Measurements from ENCODE around the gene AP4M1.

The AP4M1 gene

DNA sequence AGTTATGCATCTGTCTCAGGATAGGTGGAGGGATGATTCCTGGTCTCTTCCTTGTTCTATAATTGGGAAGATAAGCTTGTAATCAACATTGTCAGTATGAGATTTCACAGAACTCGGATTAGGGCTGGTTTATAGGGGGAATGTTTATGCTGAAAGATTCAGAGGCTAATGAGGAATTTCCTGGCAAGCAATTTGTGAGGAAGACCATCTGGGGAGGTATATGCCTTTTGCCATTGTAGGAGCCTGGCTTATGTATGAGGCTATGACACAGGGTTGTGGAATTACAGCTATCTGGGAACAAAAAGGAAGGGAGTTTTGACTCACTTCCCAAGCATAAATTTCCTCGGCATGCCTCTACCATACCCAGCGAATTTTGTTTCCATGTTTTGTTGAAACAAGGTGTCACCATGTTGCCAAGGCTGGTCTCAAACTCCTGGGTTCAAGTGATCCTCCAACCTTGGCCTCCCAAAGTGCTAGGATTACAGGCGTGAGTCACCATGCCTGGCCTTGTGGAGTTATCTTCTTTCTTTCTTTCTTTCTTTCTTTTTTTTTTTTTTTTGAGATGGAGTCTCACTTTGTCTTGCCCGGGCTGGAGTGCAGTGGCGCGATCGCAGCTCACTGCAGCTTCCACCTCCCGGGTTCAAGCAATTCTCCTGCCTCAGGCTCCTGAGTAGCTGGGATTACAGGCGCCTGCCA is 14.2 kb upstream of the AP4M1 start:
- FAIRE-seq: no peak

DNA sequence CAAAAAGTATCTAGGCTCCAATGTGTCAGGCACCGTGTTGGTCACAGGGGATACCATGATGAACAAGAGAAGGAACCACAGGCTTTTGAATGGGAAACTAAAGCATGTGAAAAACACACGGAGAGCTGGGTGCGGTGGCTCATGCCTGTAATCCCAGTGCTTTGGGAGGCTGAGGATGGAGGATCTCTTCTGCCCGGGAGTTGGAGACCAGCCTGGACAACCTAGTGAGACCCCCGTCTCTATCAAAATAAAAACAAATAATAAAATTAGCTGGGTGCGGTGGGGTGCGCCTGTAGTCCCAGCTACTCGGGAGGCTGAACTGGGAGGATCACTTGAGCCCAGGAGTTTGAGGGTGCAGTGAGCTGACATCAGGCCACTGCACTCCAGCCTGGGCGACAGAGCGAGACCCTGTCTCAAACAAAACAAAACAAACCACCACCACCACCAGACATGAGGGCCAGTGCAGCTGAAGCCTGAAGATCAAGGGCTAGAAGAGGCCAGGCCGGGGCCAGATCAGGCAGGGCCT is 13.3 kb upstream of the AP4M1 start:
- FAIRE-seq: no peak

DNA sequence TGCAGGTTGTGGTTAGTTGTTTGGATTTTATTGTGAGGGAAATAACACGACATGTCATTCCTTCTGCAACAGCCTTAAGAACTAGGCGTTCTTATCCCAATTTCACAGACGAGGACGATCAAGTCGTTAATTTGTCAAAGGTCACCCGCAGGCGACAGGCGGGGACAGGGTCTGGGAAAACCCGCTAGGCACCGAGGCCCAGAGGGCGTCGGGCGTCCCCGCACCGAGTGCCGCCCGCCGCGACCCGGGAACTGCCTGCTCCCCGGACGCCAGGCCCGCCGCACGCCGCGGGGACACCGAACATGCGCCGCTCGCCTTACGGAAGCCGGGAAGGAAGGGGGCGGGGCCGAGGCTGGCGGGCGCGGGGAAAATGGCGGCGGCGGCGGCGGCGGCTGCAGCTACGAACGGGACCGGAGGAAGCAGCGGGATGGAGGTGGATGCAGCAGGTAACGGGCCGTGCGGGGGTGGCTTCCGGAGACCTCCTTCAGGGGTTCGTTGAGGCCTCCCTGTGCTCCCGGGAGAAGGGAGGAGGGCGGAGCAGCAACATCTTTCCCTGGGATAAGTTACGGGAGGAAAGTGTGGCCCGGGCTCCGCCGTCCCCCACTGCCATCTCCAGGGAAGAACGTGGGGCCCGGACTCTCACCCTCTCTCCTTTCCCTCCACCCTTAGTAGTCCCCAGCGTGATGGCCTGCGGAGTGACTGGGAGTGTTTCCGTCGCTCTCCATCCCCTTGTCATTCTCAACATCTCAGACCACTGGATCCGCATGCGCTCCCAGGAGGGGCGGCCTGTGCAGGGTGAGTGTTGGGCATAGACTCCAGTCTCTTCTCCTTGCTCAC is 12.6 kb upstream of the AP4M1 start, which contains the start of gene COPS6:
COPS6 (plus strand) TSS at position 349 of the 837 bp plus-strand sequence; CDS start at position 371, 22 bp downstream.
- FAIRE-seq: no peak

DNA sequence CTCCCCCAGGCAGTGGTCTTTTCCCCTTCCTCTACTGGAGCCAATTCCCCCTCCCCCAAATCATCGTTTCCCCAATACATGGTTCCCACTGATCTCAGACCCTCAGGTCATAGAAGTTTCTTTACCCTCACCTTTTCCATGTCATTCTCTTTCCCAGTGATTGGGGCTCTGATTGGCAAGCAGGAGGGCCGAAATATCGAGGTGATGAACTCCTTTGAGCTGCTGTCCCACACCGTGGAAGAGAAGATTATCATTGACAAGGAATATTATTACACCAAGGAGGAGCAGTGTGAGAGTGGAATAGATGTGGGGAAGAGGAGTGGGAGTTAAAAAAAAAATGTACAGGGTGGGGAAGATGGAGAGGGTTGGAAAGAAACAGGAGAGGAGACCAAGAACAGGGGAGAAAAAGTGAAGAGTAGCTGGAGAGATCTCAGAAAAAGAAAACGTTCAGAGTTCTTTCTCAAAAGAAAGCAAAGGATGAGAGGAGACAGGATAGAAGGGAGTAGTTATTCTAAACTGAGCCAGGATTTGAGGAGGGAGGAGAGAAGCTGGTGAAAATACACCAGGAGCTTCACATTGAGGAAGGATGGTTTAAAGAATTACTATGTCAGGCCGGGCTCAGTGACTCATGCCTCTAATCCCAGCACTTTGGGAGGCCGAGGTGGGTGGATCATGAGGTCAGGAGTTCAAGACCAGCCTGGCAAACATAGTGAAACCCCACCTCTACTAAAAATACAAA is 11.8 kb upstream of the AP4M1 start:
- FAIRE-seq: no peak

DNA sequence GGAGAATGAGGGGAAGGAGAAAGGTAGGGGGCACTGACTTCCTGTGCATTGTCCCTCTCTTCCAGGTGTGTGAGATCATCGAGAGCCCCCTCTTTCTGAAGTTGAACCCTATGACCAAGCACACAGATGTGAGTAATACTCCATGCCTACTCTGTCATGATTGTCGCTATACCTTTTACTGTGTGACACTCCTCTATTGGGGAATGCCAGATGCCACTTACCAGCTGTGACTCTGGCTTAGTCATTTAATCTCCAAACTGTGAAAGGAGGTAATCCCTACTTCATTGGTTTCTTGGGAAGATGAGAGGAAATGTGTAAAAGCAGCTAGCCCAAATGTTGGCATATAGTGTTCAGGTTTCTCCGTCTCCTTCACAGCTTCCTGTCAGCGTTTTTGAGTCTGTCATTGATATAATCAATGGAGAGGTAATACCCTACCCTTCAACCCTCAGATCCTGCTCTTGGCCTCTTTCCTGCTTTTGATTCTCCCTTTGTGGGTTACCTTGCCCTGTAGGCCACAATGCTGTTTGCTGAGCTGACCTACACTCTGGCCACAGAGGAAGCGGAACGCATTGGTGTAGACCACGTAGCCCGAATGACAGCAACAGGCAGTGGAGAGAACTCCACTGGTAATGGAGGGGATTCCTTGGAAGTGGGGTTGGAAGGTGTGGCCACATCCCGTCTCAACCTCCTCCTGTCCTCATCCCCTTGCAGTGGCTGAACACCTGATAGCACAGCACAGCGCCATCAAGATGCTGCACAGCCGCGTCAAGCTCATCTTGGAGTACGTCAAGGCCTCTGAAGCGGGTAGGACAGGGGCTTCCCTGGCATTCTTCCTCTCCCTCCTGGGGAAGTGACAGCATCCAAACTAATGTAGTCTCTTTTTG is 10.7 kb upstream of the AP4M1 start:
- no peak for FAIRE-seq

DNA sequence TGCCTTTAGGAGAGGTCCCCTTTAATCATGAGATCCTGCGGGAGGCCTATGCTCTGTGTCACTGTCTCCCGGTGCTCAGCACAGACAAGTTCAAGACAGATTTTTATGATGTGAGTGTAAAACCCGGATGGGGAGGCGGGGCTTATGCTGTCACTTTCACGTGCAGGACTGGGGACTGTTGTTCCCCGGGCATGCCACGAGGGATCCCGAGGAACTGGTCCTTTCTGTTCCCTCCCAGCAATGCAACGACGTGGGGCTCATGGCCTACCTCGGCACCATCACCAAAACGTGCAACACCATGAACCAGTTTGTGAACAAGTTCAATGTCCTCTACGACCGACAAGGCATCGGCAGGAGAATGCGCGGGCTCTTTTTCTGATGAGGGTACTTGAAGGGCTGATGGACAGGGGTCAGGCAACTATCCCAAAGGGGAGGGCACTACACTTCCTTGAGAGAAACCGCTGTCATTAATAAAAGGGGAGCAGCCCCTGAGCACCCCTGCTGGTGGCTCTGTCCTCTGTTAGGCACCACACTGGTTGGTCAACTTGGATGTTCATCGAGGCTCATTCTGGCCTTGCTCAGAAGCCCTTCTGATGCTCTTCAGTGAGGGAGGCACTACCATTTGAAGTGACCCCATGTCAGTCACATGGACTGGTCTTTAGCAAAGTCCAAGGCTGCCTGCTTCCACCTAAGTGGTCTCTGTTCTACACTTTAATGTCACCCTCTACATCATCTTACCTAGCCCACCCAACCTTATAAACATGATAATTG is 9.8 kb upstream of the AP4M1 start:
- no peak for FAIRE-seq

DNA sequence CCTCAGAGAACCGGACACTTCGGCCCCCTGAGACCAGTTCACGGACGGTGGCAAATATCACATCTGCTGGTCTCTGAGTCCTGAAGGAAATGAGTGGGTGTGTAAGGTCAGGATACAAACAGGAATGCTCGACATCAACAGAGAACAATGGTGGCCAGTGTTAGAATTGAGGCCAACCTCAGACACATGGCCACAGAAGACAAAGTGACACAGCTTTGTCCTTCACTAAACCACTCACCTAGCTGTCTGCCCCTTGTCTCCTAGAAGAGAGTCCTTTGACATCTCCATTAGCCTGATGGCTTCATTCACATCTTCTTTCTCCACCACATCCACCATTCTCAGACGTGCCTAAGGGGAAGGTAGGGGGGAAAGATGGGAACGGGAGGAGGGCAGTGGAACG is 8.4 kb upstream of the AP4M1 start:
- no peak for FAIRE-seq

DNA sequence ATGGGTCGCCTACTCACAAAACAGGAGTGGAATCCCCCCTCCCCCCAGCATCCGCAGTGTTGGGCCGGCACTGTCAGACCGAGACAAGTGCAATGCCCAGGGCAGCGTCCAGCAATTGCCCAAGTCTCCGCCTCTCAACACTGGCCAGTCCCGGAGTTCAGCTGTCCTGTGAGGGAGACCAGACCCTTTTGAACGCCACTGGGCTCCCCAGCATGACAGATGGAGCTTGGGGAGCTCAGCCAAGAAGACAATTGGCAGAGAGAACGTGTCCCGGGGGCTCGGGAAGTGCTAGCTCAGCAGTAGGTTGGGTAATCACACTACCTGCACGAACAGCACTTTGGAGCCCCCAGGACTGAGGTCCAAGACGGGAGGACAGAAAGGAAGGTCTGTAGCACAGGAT is 7.9 kb upstream of the AP4M1 start:
- no peak for FAIRE-seq

DNA sequence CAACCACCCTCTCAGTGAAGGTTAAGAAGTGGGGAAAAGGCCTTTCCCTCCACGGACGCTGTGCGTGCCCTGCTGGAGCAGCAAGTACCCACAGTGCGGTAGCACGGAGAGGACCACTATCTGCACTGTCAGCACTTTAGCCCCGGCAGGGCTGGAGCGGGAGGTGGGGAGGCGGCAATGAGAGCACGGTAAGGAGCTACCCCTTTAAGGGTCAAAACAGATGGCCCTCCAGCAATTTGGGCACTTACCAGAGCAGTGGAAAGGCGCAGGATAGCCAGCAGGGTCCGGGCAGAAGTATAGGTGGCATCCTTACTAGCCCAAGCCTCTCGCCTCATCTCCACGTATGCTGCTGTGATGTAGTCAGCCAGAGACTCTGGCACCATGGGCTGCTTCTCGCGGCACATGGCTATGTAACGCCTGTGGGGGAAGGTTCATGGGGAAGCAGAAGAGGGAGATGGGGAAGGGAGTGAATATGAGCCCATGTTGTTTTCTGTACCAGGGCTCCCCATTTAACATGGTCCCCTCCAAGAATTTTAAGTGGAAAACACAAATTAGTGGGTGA is 7.4 kb upstream of the AP4M1 start:
- FAIRE-seq: no peak

DNA sequence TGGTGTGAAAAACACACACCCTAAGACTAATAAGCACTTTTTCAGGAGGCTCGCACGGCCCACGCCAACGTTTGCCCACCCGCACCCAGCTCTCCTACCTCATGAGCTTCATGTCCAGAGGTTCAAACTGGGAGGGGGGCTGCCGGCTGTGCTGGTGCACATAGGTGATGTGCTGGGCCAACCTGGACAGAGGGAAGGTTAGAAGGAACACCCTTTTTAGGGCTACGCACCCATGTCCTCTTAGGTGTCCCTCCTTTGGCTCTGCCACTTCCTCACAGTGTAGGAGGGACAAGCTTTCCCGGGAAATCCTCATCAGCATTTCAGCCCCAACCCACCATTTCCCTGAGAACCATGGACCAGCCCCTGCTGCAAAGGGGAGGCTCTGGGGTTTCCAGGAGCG is 6.2 kb upstream of the AP4M1 start:
- FAIRE-seq: no peak

DNA sequence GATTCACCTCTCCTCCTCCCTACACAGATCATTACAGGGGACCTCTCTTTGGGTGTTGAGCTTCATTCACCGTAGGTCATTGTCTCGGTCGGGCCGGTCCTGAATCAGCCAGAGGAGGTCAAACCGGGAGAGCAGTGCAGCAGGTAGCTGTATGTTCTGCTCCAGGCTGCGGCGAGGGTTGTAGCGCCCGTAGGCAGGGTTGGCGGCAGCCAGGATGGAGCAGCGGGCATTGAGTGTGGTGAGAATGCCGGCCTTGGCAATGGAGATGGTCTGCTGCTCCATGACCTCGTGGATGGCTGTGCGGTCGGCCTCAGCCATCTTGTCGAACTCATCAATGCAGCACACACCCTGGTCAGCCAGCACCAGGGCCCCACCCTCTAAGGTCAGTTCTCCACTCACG is 5.7 kb upstream of the AP4M1 start:
- FAIRE-seq: no peak

DNA sequence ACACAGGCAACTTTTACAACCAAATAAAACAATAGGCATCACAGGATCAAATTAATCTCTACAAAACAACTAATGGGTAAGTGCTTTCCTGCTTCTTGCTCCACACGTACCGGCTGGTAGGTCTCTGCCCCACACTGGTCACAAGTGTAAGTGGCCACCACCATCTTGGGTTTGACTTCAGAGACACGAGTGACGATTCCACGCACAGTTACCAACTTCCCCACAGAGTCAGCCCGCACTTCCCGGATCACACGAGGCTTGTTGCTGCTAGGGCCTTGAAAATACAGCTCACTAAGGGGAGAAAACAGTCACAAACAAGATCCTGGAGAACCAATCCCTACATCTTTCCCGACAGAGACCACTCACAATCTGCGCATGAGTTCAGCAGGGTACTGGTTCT is 2.5 kb upstream of the AP4M1 start:
- no peak for FAIRE-seq

DNA sequence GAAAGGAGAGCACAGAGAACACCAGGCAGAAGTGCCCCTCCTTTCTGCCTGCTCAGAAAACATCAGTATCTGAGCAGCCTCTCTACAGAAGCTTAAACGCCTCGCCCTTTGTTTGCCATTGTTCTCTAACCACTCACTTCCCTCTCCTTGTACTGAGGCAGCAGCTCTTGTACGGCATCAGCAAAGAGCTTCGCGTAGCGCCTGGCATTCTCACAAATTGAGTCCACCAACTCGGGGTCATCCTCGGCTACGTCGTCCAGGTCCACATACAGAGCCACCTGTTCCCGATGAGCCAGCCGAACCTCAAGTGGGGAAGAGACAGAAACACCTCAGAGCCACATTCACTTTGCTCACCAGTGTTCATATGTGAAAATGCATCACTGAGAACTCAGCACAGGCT is 2.0 kb upstream of the AP4M1 start:
- no peak for FAIRE-seq

DNA sequence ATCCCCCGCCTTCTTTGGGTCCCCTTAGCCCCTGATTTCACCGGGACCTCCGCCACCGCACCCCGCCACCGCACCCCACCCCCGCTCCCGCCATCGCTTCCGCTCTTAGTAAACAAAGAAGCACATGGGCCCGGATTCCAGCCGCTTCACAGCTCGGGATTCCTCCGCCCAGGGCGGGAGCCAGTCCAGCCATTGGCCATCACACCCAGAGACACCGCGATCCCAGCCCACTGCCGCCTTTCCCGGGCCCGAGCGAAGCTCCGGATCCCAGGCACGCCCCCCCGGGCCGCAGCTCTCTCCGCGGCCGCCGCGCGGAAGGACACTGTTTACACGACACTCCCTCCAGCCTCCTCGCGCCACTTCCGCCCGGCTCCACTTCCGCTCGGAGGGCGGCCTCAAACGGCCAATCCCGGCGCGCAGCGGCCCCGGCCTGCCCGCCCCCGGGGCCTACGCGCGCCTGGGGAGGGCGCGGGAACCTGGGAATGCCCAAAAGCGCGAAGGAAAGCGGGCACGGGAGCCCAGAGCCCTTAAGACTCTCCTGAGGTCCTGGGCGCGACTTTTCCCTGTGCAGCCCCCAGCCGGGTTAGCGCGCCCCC is 925 bp upstream of the AP4M1 start:
- no peak for FAIRE-seq

DNA sequence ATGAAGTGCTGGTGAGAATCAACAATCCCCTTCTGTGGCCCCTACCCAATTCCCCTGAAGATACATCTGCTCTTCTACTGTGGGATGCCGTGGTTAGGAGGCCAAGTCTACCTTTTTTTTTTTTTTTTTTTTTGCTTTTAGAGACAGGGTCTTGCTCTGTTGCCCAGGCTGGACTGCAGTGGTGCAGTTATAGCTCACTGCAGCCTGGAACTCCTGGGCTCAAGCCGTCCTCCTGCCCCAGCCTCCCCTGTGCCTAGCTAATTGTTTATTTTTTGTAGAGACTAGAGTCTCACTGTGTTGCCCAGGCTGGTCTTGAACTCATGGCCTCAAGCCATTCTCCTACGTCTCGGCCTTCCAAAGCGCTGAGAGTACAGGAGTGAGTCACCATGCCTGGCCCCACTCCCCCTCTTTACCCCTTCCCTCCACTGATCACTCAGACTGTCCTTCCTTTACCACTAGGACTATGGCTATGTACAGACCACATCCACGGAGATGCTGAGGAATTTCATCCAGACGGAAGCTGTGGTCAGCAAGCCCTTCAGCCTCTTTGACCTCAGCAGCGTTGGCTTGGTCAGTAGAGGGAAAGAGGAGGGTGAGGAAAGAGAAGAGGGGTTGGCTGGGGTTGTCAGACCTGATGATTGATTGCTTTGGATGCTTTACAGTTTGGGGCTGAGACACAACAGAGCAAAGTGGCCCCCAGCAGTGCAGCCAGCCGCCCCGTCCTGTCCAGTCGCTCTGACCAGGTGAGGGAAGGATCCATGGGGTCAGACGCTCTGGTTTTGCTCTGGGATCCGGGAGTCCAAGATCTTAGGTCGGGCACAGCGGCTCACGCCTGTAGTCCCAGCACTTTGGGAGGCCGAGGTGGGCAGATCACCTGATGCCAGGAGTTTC is 1.8 kb downstream of the AP4M1 start:
- FAIRE-seq: no peak

DNA sequence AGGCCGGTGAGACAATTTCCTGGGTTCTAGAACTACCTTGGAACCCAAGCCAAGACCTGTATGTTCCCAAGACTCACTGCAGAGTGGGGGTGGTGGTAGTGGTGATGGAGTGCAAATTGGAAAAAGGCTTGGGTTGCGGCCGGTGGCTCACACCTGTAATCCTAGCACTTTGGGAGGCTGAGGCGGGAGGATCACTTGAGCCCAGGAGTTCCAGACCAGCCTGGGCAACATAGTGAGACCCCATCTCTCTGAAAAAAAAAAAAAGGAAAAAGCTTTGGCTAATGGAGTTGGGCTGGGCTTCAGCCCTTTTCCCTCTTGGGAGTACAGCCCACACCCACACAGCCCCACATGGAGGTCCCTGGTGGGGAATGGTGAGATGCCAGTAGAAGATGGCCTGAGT is 4.1 kb downstream of the AP4M1 start:
- FAIRE-seq: no peak

DNA sequence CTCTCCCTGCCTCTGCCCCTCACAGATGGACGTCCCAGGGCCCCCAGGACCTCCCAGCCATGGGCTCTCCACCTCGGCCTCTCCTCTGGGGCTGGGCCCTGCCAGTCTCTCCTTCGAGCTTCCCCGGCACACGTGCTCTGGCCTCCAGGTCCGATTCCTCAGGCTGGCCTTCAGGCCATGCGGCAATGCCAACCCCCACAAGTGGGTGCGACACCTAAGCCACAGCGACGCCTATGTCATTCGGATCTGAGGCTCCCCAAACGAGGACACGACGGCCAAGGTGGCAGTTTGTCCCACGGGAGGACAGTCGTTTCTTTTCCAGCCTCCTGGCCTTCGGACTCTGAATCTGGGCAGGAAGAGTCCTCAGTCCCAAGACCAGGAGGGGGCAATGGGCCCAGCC is 5.2 kb downstream of the AP4M1 start:
- no peak for FAIRE-seq

DNA sequence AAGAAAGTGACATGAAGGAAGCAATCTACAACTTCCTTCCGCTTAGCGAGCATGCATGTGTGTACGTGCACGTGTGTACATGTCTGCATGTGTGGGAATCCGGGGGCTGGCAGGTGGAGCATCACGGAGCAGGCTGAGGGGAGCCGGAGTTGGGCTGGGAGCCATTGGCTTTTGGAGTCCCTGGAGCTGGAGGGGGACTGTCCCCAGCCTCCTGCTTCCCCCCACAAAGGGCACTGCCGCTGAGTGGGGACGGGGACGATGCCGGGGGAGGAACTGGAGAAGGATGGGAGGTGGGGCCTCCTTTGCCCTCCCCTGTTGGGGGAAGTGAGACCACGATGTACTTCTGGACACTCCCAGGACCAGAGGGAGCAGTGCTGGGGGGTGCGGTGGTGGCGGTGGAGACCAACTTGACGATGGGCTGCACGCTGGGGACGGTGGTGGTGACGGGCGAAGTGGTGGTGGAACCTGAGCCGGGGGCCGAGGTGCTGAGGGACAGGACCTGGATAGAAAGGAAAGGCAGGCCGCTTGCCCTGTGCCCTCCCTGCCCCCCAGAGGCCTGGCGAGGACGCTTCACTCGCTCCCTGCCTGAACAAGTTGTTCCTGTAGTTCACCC is 5.8 kb downstream of the AP4M1 start:
- FAIRE-seq: no peak

DNA sequence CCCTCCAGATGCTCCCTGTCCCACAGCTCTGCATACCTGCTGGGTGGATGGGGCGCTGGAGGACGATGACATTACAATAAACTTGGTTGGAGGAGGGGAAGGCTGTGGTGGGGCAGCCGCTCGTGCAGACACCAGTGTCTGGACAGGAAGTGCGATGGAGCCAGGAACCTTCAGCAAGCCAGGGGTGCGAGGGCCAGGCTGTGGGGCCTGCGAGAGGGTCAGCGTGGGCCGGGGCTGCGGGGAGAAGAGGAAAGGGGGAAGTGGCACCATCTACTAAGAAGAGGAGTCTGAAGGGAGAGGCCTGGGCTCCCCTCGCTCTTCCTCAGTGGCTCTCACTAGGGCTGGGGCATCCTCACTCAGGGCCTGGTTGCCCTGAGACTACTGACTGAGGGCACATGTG is 6.4 kb downstream of the AP4M1 start:
- FAIRE-seq: no peak

All from islet of Langerhans (tissue), 1 donor.